GM23248 (cell line): ENCODE results near the gene NRP2. TPM values are rescaled to one million over a fixed set of nuclear protein-coding genes. Genes with fewer than 3 reads are reported as not detected.

Source experiments
- DNase-seq: peaks from one replicate; pipeline ENCODE4 v3.0.0-alpha.2; 2015
- H2AFZ ChIP-seq: fragments of 200-600 bp; sonication (generic); 2 replicates; pipeline ENCODE4 v1.6.1; 2016; ENCODE audit warnings: antibody characterized with exemption
- H3F3A ChIP-seq: fragments of 200-600 bp; sonication (generic); 2 replicates; pipeline ENCODE4 v1.6.1; 2016; ENCODE audit warnings: mild to moderate bottlenecking, antibody characterized with exemption, mixed run types; ENCODE audit not compliant: insufficient read depth
- H3K27ac ChIP-seq: fragments of 200-600 bp; sonication (generic); 2 replicates; pipeline ENCODE4 v1.5.1; 2016; ENCODE audit warnings: mild to moderate bottlenecking
- H3K27me3 ChIP-seq: fragments of 200-600 bp; sonication (generic); replicated peaks from 2 replicates; pipeline ENCODE4 v1.6.1; 2016; ENCODE audit warnings: mild to moderate bottlenecking; ENCODE audit not compliant: insufficient read depth
- H3K36me3 ChIP-seq: fragments of 200-600 bp; sonication (generic); 2 replicates; pipeline ENCODE4 v1.6.1; 2016; ENCODE audit warnings: low read depth, mild to moderate bottlenecking
- H3K4me1 ChIP-seq: fragments of 200-600 bp; sonication (generic); 2 replicates; pipeline ENCODE4 v1.6.1; 2016; ENCODE audit warnings: mild to moderate bottlenecking; ENCODE audit not compliant: insufficient read depth
- H3K4me2 ChIP-seq: fragments of 200-600 bp; sonication (generic); one replicate; pipeline ENCODE4 v1.6.1; 2016; ENCODE audit warnings: mild to moderate bottlenecking; ENCODE audit not compliant: unreplicated experiment
- H3K4me3 ChIP-seq: fragments of 200-600 bp; sonication (generic); 2 replicates; pipeline ENCODE4 v1.5.1; 2016; ENCODE audit warnings: mild to moderate bottlenecking
- H3K79me2 ChIP-seq: fragments of 200-600 bp; sonication (generic); 2 replicates; pipeline ENCODE4 v1.6.1; 2016; ENCODE audit warnings: mild to moderate bottlenecking; ENCODE audit not compliant: insufficient read depth
- H3K9ac ChIP-seq: fragments of 200-600 bp; sonication (generic); 2 replicates; pipeline ENCODE4 v1.6.1; 2016; ENCODE audit warnings: mild to moderate bottlenecking
- H3K9me2 ChIP-seq: fragments of 200-600 bp; sonication (generic); 2 replicates; pipeline ENCODE4 v1.6.1; 2016; ENCODE audit warnings: mixed run types, mild to moderate bottlenecking, moderate library complexity; ENCODE audit not compliant: insufficient read depth
- H3K9me3 ChIP-seq: fragments of 200-600 bp; sonication (generic); one replicate; pipeline ENCODE4 v1.6.1; 2017; ENCODE audit warnings: low read depth
- H4K20me1 ChIP-seq: fragments of 200-600 bp; sonication (generic); 2 replicates; pipeline ENCODE4 v1.6.0; 2016; ENCODE audit not compliant: insufficient read depth
- EZH2 ChIP-seq: fragments of 200-600 bp; sonication (generic); IDR thresholded peaks from 2 replicates; pipeline ENCODE4 v1.6.1; 2018; ENCODE audit warnings: antibody characterized with exemption, mild to moderate bottlenecking; ENCODE audit not compliant: insufficient read depth, poor library complexity, severe bottlenecking
- EZH2phosphoT487 ChIP-seq: fragments of 200-600 bp; sonication (generic); IDR thresholded peaks from 2 replicates; pipeline ENCODE4 v1.6.1; 2018; ENCODE audit warnings: antibody characterized with exemption, moderate library complexity, mild to moderate bottlenecking, low read depth; ENCODE audit not compliant: insufficient read depth
- WGBS, 2 experiments: methylation state at CpG; one replicate each; pipeline ENCODE4 v1.1.6; 2015 to 2017; ENCODE audit warnings: low lambda C conversion rate in 2 of 2, low coverage in 1 of 2; ENCODE audit errors: missing lambda C conversion rate in 2 of 2; 5-methylcytosine and 5-hydroxymethylcytosine counted together
- in situ Hi-C: fragments of 300-500 bp; cut with MboI; formaldehyde crosslinking; loops from 2 replicates; pipeline ENCODE4 v1.15.0; 2020
- polyA plus RNA-seq: library from polyadenylated mRNA; unstranded; fragments of >200 nt; fragmentation: Nextera tagmentation; extraction: Ambion mirVana; gene quantifications from 2 replicates; pipeline ENCODE4 v1.2.1, GENCODE V29; 2016
- total RNA-seq: library from RNA; depleted of rRNA; stranded (reverse); fragments of >200 nt; shearing (Covaris generic); gene quantifications from 2 replicates; pipeline ENCODE4 v1.2.3, GENCODE V29; 2014

The NRP2 gene
- total and polyA plus RNA-seq, 2 experiments from 2014 or later, result 6.9 to 9.0 TPM

GRCh38 chr2:205806143-205806905 is 124.0 kb downstream of the NRP2 start:
- Histone ChIP-seq H3K79me2 (no peaks in the 10 kb centered on the region), H3K27ac (no peak overlapping the region), H4K20me1 (no peaks in the 10 kb centered on the region), H3K9me2 (no peaks in the 10 kb centered on the region), H3K9me3 (no peaks in the 10 kb centered on the region), H3K27me3 (peaks cover 7% of the 10 kb centered on the region; the same call in 1 of the 2 replicates), H3K4me3 (no peak overlapping the region), H2AFZ (no peak overlapping the region), H3K9ac (no peak overlapping the region), H3K4me1 (no peaks in the 10 kb centered on the region), H3F3A (no peaks in the 10 kb centered on the region), H3K4me2 (no peak overlapping the region), H3K36me3 (no peaks in the 10 kb centered on the region)
- 71 to 72% methylated on average over 18 of the region's 18 CpGs for WGBS, 2 experiments
- TF ChIP-seq EZH2 (no peak), EZH2phosphoT487 (no peak)
- no peak for DNase-seq
- in situ Hi-C loops, result no loop called here

GRCh38 chr2:205807229-205807628 is 124.9 kb downstream of the NRP2 start:
- H3K27ac ChIP-seq, result no peak overlapping the region
- H3K4me3 ChIP-seq, result no peak overlapping the region
- in situ Hi-C loops, result no loop called here

GRCh38 chr2:205807758-205808157 is 125.5 kb downstream of the NRP2 start:
- Histone ChIP-seq H3K9me3 (no peaks in the 10 kb centered on the region), H3K27ac (no peak overlapping the region), H2AFZ (no peak overlapping the region), H4K20me1 (no peaks in the 10 kb centered on the region), H3K4me2 (no peak overlapping the region), H3K9me2 (no peaks in the 10 kb centered on the region), H3K9ac (no peak overlapping the region), H3K79me2 (no peaks in the 10 kb centered on the region), H3K4me1 (no peaks in the 10 kb centered on the region), H3K4me3 (no peak overlapping the region), H3F3A (no peaks in the 10 kb centered on the region), H3K27me3 (peaks cover 7% of the 10 kb centered on the region; the same call in 1 of the 2 replicates), H3K36me3 (no peaks in the 10 kb centered on the region)
- peak; percentile 6 for DNase-seq
- TF ChIP-seq EZH2 (no peak), EZH2phosphoT487 (no peak)
- WGBS, 2 experiments, result 34% methylated on average over 6 of the region's 6 CpGs
- in situ Hi-C loops, result no loop called here

More at GRCh38 chr2:205807229-205807628, 124.9 kb downstream of the NRP2 start:
- Histone ChIP-seq H3K79me2 (no peaks in the 10 kb centered on the region), H3K36me3 (no peaks in the 10 kb centered on the region), H3F3A (no peaks in the 10 kb centered on the region), H3K9ac (no peak overlapping the region), H4K20me1 (no peaks in the 10 kb centered on the region), H3K9me3 (no peaks in the 10 kb centered on the region), H2AFZ (no peak overlapping the region), H3K9me2 (no peaks in the 10 kb centered on the region), H3K4me1 (no peaks in the 10 kb centered on the region), H3K4me2 (no peak overlapping the region), H3K27me3 (peaks cover 7% of the 10 kb centered on the region; the same call in 1 of the 2 replicates)
- DNase-seq, result no peak
- TF ChIP-seq EZH2, result no peak
- no peak for TF ChIP-seq EZH2phosphoT487
- 75 to 80% methylated on average over 3 of the region's 3 CpGs for WGBS, 2 experiments

- peaks cover 7% of the 10 kb centered on the region; the same call in 1 of the 2 replicates for H3K27me3 ChIP-seq
- H4K20me1 ChIP-seq, result no peaks in the 10 kb centered on the region
- H3K36me3 ChIP-seq, result no peaks in the 10 kb centered on the region
- H2AFZ ChIP-seq, result no peak overlapping the region
- H3K27ac ChIP-seq, result no peak overlapping the region
- H3K9me2 ChIP-seq, result no peaks in the 10 kb centered on the region
- DNase-seq, result peak; percentile 37
- H3K4me1 ChIP-seq, result no peaks in the 10 kb centered on the region
- no peaks in the 10 kb centered on the region for H3K9me3 ChIP-seq
- no peak overlapping the region for H3K4me2 ChIP-seq
- H3K4me3 ChIP-seq, result no peak overlapping the region
- in situ Hi-C loops, result no loop called here
- H3K79me2 ChIP-seq, result no peaks in the 10 kb centered on the region
- TF ChIP-seq EZH2phosphoT487 (no peak), EZH2 (no peak)
- no peak overlapping the region for H3K9ac ChIP-seq
- no peaks in the 10 kb centered on the region for H3F3A ChIP-seq
- 3 to 5% methylated on average over 7 of the region's 7 CpGs for WGBS, 2 experiments
Observed at GRCh38 chr2:205808486-205809121, 126.3 kb downstream of the NRP2 start.
